Liver (tissue), 3 donors: Measurements from ENCODE around the gene TGFBR3.

ENCODE experiments used
- CTCF ChIP-seq: fragments of 150-350 bp; IDR thresholded peaks from 2 replicates; pipeline ENCODE4 v1.5.1; 2017; ENCODE audit warnings: improper control_type of control experiment, low read depth, low read length; ENCODE audit not compliant: missing input control
- EGR1 ChIP-seq, 2 donors: IDR thresholded peaks; 2 replicates each; pipeline ENCODE4 v1.6.1; 2016 to 2018; ENCODE audit warnings: antibody characterized with exemption in 2 of 2, low read depth in 2 of 2
- FOXA1 ChIP-seq: IDR thresholded peaks from 2 replicates; pipeline ENCODE4 v1.6.1; 2016; ENCODE audit warnings: antibody characterized with exemption
- GABPA ChIP-seq, 2 donors: IDR thresholded peaks in 1 of 2; conservative IDR thresholded peaks in 1 of 2; 2 replicates each; pipeline ENCODE4 v1.6.1; 2016; ENCODE audit warnings: antibody characterized with exemption in 2 of 2, mild to moderate bottlenecking in 1 of 2, moderate library complexity in 1 of 2
- REST ChIP-seq: IDR thresholded peaks from 2 replicates; pipeline ENCODE4 v1.6.1; 2016; ENCODE audit warnings: antibody characterized with exemption, mild to moderate bottlenecking
- RXRA ChIP-seq, 2 donors: IDR thresholded peaks; 2 replicates each; pipeline ENCODE4 v1.6.1; 2017 to 2018; ENCODE audit warnings: antibody characterized with exemption in 2 of 2, mild to moderate bottlenecking in 1 of 2
- YY1 ChIP-seq: IDR thresholded peaks from 2 replicates; pipeline ENCODE4 v1.6.1; 2016; ENCODE audit warnings: antibody characterized with exemption, mild to moderate bottlenecking
- donor health status: healthy.
- donor health status: healthy.

GRCh38 chr1:91864017-91864700 is 21.8 kb downstream of the TGFBR3 start:
- no peak for TF ChIP-seq FOXA1
- TF ChIP-seq REST = no peak
- no peak for TF ChIP-seq CTCF
- TF ChIP-seq RXRA (IDR thresholded peaks at IDR 0.05) = no peak
- no peak for TF ChIP-seq EGR1 (IDR thresholded peaks at IDR 0.05; ENCODE audit: low read depth in 2 of 2)
- TF ChIP-seq GABPA (IDR thresholded peaks at IDR 0.05 in 1 of 2, conservative IDR thresholded peaks at IDR 0.05 in 1 of 2) = no peak
- no peak for TF ChIP-seq YY1
